Measurements from ENCODE around the gene TRAF1.

TRAF1 gene

GRCh38 chr9:120938851-120939250 lies 12.3 kb upstream of the TRAF1 start:
- no peak for DNase-seq

- DNase-seq: no peak
These were observed 11.0 kb upstream of the TRAF1 start for GRCh38 chr9:120937596-120937995.

- DNase-seq: no peak
These were observed 10.5 kb upstream of the TRAF1 start for GRCh38 chr9:120937127-120937526.

- DNase-seq: no peak
These were observed 10.1 kb upstream of the TRAF1 start for GRCh38 chr9:120936764-120937122.

GRCh38 chr9:120936011-120936763 lies 9.6 kb upstream of the TRAF1 start:
- peak; percentile 59 to 85 (median 82) for DNase-seq

- DNase-seq: no peak
These were observed 8.8 kb upstream of the TRAF1 start for GRCh38 chr9:120935383-120935857.

GRCh38 chr9:120934281-120934680 lies 7.7 kb upstream of the TRAF1 start:
- no peak for DNase-seq

- DNase-seq: no peak
These were observed 6.9 kb upstream of the TRAF1 start for GRCh38 chr9:120933310-120934055.

GRCh38 chr9:120932086-120932823 lies 5.7 kb upstream of the TRAF1 start:
- no peak for DNase-seq

- peak in 3 of 4 experiments; percentile 22 to 36 (median 35) for DNase-seq
These were observed 4.9 kb upstream of the TRAF1 start for GRCh38 chr9:120931231-120932085.

- DNase-seq: no peak
These were observed 2.7 kb upstream of the TRAF1 start for GRCh38 chr9:120929229-120929791.

GRCh38 chr9:120928483-120929228 lies 2.1 kb upstream of the TRAF1 start:
- DNase-seq: peak in 3 of 4 experiments; percentile 35 to 72 (median 59)

GRCh38 chr9:120928015-120928482 lies 1.5 kb upstream of the TRAF1 start:
- no peak for DNase-seq

- DNase-seq: no peak
These were observed 846 bp upstream of the TRAF1 start for GRCh38 chr9:120927269-120928014.

- DNase-seq: peak in 2 of 4 experiments; percentile 22 to 28
These were observed 830 bp downstream of the TRAF1 start for GRCh38 chr9:120925535-120926396.

- DNase-seq: no peak
These were observed 1.7 kb downstream of the TRAF1 start for GRCh38 chr9:120924698-120925534.

GRCh38 chr9:120923620-120924328 lies 2.8 kb downstream of the TRAF1 start:
- DNase-seq: no peak

All from activated naive CD4-positive, alpha-beta T cell (primary cell).